ENCODE results near the gene RBFOX2. TPM values are rescaled to one million over a fixed set of nuclear protein-coding genes. Genes with fewer than 3 reads are reported as not detected.
"Not testable (repeated sequence)": the region's sequence is repeated elsewhere in the genome, so short reads cannot be mapped to it uniquely, and the experiment has no call there.

Gene RBFOX2
- total and polyA plus RNA-seq, 12 donors = 15.7 to 86.6 (median 69.8) TPM

DNA sequence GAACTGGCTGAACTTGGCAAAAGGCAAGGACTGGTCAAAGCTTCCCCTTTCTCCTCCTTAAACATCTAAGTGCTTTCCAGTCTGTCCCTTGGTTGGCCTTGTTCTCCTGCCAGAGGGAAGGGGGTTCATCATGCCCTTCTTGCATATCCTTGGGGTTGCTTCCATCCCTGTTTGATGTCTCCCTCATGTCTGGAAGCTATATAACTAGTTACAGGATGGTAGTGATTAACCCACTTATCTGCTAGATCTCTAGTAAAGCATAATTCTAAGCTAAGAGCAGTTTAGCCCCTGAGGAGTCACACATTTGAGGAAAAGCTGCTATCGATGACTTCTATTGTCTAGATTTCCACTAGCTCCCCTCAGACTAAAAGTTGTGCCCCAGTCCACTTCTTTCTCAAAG, 288.0 kb downstream of the RBFOX2 start:
- intact Hi-C loops (cut with DNase I) = loop anchor here in 1 of 2 donors (10.0 kb wide), 1 partner anchor 106 kb away; no protein-coding TSS in a partner anchor
- no peak overlapping the region for H3K27ac ChIP-seq
- H3K4me1 ChIP-seq (replicated peaks in 1 of 2) = peaks cover 0 to 14% of the 10 kb centered on the region in 2 donors
- no peaks in the 10 kb centered on the region for H3K27me3 ChIP-seq
- TF ChIP-seq POLR2A (IDR thresholded peaks at IDR 0.05) = no peak
- TF ChIP-seq, protein P1, sequence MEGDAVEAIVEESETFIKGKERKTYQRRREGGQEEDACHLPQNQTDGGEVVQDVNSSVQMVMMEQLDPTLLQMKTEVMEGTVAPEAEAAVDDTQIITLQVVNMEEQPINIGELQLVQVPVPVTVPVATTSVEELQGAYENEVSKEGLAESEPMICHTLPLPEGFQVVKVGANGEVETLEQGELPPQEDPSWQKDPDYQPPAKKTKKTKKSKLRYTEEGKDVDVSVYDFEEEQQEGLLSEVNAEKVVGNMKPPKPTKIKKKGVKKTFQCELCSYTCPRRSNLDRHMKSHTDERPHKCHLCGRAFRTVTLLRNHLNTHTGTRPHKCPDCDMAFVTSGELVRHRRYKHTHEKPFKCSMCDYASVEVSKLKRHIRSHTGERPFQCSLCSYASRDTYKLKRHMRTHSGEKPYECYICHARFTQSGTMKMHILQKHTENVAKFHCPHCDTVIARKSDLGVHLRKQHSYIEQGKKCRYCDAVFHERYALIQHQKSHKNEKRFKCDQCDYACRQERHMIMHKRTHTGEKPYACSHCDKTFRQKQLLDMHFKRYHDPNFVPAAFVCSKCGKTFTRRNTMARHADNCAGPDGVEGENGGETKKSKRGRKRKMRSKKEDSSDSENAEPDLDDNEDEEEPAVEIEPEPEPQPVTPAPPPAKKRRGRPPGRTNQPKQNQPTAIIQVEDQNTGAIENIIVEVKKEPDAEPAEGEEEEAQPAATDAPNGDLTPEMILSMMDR (IDR thresholded peaks at IDR 0.05) = no peak
- DNase-seq = no peak
- 82 to 100% (median 87%) methylated on average over 1 of the region's 1 CpG for WGBS, 4 donors
- H3K36me3 ChIP-seq (replicated peaks in 1 of 2) = peaks cover 0 to 11% of the 10 kb centered on the region in 2 donors
- no peaks in the 10 kb centered on the region for H3K9me3 ChIP-seq (replicated peaks in 1 of 3)
- no peak overlapping the region for H3K4me3 ChIP-seq

DNA sequence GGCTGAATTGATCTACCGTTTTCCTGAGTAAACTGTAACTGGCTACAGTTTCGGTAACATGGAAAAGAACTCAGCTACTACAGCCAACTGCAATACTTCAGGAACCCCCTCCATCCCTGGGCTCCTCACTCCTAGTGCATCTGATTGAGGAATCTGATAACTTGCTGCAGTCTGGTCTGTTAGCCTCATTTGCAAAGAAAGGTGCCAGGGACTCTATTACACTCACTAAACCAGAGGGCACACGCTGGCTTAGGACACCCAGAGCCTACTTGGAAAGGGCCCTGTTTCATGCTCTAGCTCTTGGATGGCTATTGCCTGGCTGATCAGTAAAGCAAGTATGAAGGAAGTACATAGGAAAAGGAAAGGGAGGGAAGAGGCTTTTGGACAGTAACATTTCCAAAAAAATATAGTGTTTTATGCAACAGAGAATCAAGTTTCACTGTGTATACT, 288.7 kb downstream of the RBFOX2 start:
- Histone ChIP-seq H3K27ac (no peak overlapping the region), H3K27me3 (no peaks in the 10 kb centered on the region), H3K4me3 (no peak overlapping the region), H3K9me3 (replicated peaks in 1 of 3) (no peaks in the 10 kb centered on the region), H3K36me3 (replicated peaks in 1 of 2) (peaks cover 0 to 7% of the 10 kb centered on the region in 2 donors), H3K4me1 (replicated peaks in 1 of 2) (peaks cover 0 to 14% of the 10 kb centered on the region in 2 donors)
- DNase-seq = peak in 1 of 7 donors; percentile 17
- intact Hi-C loops (cut with DNase I) = loop anchor here in 1 of 2 donors (10.0 kb wide), 1 partner anchor 105 kb away; no protein-coding TSS in a partner anchor
- no peak for TF ChIP-seq POLR2A (IDR thresholded peaks at IDR 0.05)
- TF ChIP-seq, protein P1 (IDR thresholded peaks at IDR 0.05) = no peak
- 72 to 94% (median 78%) methylated on average over 2 to 3 of the region's 3 CpGs for WGBS, 4 donors

DNA sequence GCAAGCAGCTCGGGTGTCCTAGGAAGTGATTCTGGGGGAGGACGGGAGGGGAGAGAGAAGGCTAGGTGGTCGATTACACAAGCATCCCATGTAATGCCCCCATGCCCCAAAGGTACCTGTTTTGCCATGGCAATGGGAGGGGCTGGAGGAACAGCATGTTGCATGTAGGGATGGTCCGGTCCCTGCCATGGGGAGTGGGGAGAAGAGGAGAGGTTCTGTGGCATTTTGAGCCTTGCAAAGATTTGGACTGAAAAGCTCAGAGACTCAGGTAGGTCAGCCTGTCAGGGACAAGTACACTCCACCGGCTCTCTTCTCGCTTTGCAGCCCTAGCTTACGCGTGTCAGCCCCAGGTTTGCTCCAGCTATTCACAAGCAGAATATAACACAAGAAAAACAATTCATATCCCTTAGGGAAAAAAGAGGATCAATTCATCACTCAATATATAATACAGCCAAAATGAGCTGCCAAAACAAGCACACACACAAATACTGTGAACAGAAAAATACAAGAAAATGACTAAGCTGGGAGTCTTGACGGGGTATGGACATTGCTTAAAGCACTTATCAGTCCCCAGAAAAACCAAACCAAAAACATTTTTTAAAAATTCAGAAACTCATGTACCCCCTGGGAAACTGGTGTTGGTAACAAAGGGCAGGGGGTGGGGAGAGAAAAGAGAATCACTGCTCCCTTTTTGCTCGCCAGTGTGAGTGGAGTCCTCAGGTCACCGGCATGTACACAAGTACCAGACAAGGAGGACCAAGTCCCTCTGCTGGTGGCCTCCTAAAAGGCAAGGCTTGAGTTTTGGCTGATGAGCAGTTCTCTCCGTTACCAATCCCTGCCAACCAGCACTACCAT, 289.3 kb downstream of the RBFOX2 start:
- intact Hi-C loops (cut with DNase I) = no loop called here
- Histone ChIP-seq H3K27ac (no peak overlapping the region), H3K9me3 (replicated peaks in 1 of 3) (no peaks in the 10 kb centered on the region), H3K4me1 (replicated peaks in 1 of 2) (peaks cover 0 to 14% of the 10 kb centered on the region in 2 donors), H3K4me3 (no peak overlapping the region), H3K36me3 (replicated peaks in 1 of 2) (peaks cover 0 to 7% of the 10 kb centered on the region in 2 donors), H3K27me3 (no peaks in the 10 kb centered on the region)
- DNase-seq = peak in 1 of 7 donors; percentile 53
- TF ChIP-seq, protein P1 (IDR thresholded peaks at IDR 0.05) = peak in 3 of 6 experiments; percentile 17 to 29 (median 25)
- TF ChIP-seq POLR2A (IDR thresholded peaks at IDR 0.05) = no peak
- WGBS, 4 donors = 87 to 92% (median 89%) methylated on average over 11 to 12 of the region's 12 CpGs

DNA sequence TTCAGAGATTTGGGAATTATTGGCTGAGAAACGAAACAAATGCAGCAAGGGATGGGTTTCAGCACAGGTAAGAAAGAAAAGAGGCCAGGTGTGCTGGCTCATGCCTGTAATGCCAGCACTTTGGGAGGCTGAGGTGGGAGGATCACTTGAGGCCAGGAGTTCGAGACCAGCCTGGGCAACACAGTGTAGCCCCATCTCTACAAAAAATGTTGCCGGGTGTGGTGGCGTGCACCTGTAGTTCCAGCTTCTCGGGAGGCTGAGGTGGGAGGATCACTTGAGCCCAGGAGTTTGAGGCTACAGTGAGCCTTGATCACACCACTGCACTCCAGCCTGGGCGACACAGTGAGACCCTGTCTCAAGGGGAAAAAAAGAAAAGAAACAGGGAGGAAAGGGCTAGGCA, 290.7 kb downstream of the RBFOX2 start:
- DNase-seq; H3K27me3 ChIP-seq; intact Hi-C loops (cut with DNase I); H3K4me1 ChIP-seq (replicated peaks in 1 of 2); H3K36me3 ChIP-seq (replicated peaks in 1 of 2); H3K4me3 ChIP-seq; H3K9me3 ChIP-seq (replicated peaks in 1 of 3); H3K27ac ChIP-seq: not testable (repeated sequence)
- 87 to 98% (median 95%) methylated on average over 6 of the region's 6 CpGs for WGBS, 4 donors

Data from adrenal gland (tissue), 12 donors.